ENCODE data around the gene NTM. TPM values are rescaled to one million over a fixed set of nuclear protein-coding genes. Genes with fewer than 3 reads are reported as not detected.

NTM gene
- total and polyA plus RNA-seq, 2 of the 8 experiments (the other 6 are each of a cell fraction or from before 2014, with no cell fraction given) = 13.4 to 20.0 TPM

GRCh38 chr11:132315696-132316095 lies 945.3 kb downstream of the NTM start (continued):
- TF ChIP-seq KDM1A (IDR thresholded peaks at IDR 0.05; ENCODE audit: borderline replicate concordance, low read length) (no peak), CHD2 (IDR thresholded peaks at IDR 0.05; ENCODE audit: low read length) (no peak), POLR2AphosphoS5 (IDR thresholded peaks at IDR 0.05; ENCODE audit: low read depth, low read length) (no peak), CHD7 (IDR thresholded peaks at IDR 0.05; ENCODE audit: insufficient replicate concordance, low read length) (no peak), TBP (IDR thresholded peaks at IDR 0.05; ENCODE audit: low read depth, low read length) (no peak), MAFK (IDR thresholded peaks at IDR 0.05; ENCODE audit: low read depth, low read length) (no peak)
